Measurements from ENCODE around the gene VPS52. TPM values are rescaled to one million over a fixed set of nuclear protein-coding genes. Genes with fewer than 3 reads are reported as not detected.

VPS52 gene
- total RNA-seq, 1 donor from 2014 or later, result 30.6 TPM

- peak; percentile 20 for DNase-seq (ENCODE audit: low read depth)
- FAIRE-seq, result no peak
- no peak overlapping the region for H3K27ac Mint-ChIP-seq (ENCODE audit: unreplicated experiment)
Measured at GRCh38 chr6:33251395-33252012, 20.2 kb downstream of the VPS52 start.

GRCh38 chr6:33250731-33251130, 20.9 kb downstream of the VPS52 start:
- Histone ChIP-seq H3K4me2 (ENCODE audit: low read length) (peak overlapping the region; percentile 99), H3K4me3 (ENCODE audit: insufficient read depth, low read depth, low read length) (no peak overlapping the region), H3K27me3 (ENCODE audit: insufficient read depth, low read length) (no peaks in the 10 kb centered on the region), H4K20me1 (ENCODE audit: insufficient read depth, low read length) (peaks cover 3% of the 10 kb centered on the region), H3K27ac (ENCODE audit: low read depth, low read length) (peak overlapping the region; percentile 59), H3K36me3 (ENCODE audit: insufficient read depth, low read length) (peaks cover 6% of the 10 kb centered on the region), H3K9me3 (ENCODE audit: insufficient read depth, low read depth, low read length) (no peaks in the 10 kb centered on the region), H3K9ac (ENCODE audit: low read length) (peak overlapping the region; percentile 36), H3K79me2 (ENCODE audit: insufficient read depth, low read length) (no peaks in the 10 kb centered on the region), H3K4me1 (ENCODE audit: insufficient read depth, low read length) (peaks cover 31% of the 10 kb centered on the region), H2AFZ (ENCODE audit: low read depth, low read length) (no peak overlapping the region)
- H3K4me1 Mint-ChIP-seq (ENCODE audit: low read depth, unreplicated experiment), result peaks cover 26% of the 10 kb centered on the region
- peaks cover 4% of the 10 kb centered on the region for H3K9me3 Mint-ChIP-seq (ENCODE audit: unreplicated experiment)
- H3K36me3 Mint-ChIP-seq (ENCODE audit: low read depth, unreplicated experiment), result peaks cover 8% of the 10 kb centered on the region
- H3K27me3 Mint-ChIP-seq (ENCODE audit: low read depth, unreplicated experiment), result peaks cover 3% of the 10 kb centered on the region
- H3K27ac Mint-ChIP-seq (ENCODE audit: unreplicated experiment), result peak overlapping the region; percentile 89
- peak overlapping the region; percentile 84 for H3K4me3 Mint-ChIP-seq (ENCODE audit: unreplicated experiment)
- no peak for DNase-seq (ENCODE audit: low read depth)
- no peak for FAIRE-seq
- TF ChIP-seq CTCF (IDR thresholded peaks at IDR 0.05; ENCODE audit: insufficient read depth, low read depth, low read length), result no peak
- TF ChIP-seq EZH2 (IDR thresholded peaks at IDR 0.05; ENCODE audit: insufficient read depth, low read length), result no peak

More at GRCh38 chr6:33251395-33252012, 20.2 kb downstream of the VPS52 start:
- Histone ChIP-seq H3K27me3 (ENCODE audit: insufficient read depth, low read length) (no peaks in the 10 kb centered on the region), H3K9ac (ENCODE audit: low read length) (no peak overlapping the region), H3K9me3 (ENCODE audit: insufficient read depth, low read depth, low read length) (no peaks in the 10 kb centered on the region), H3K4me1 (ENCODE audit: insufficient read depth, low read length) (peaks cover 31% of the 10 kb centered on the region), H2AFZ (ENCODE audit: low read depth, low read length) (no peak overlapping the region), H3K4me3 (ENCODE audit: insufficient read depth, low read depth, low read length) (no peak overlapping the region), H4K20me1 (ENCODE audit: insufficient read depth, low read length) (peaks cover 3% of the 10 kb centered on the region), H3K4me2 (ENCODE audit: low read length) (peak overlapping the region; percentile 34), H3K27ac (ENCODE audit: low read depth, low read length) (no peak overlapping the region), H3K79me2 (ENCODE audit: insufficient read depth, low read length) (no peaks in the 10 kb centered on the region), H3K36me3 (ENCODE audit: insufficient read depth, low read length) (peaks cover 6% of the 10 kb centered on the region)
- peaks cover 2% of the 10 kb centered on the region for H3K27me3 Mint-ChIP-seq (ENCODE audit: low read depth, unreplicated experiment)
- peaks cover 26% of the 10 kb centered on the region for H3K4me1 Mint-ChIP-seq (ENCODE audit: low read depth, unreplicated experiment)
- peaks cover 4% of the 10 kb centered on the region for H3K9me3 Mint-ChIP-seq (ENCODE audit: unreplicated experiment)
- peak overlapping the region; percentile 30 for H3K4me3 Mint-ChIP-seq (ENCODE audit: unreplicated experiment)
- H3K36me3 Mint-ChIP-seq (ENCODE audit: low read depth, unreplicated experiment), result peaks cover 8% of the 10 kb centered on the region
- TF ChIP-seq EZH2 (IDR thresholded peaks at IDR 0.05; ENCODE audit: insufficient read depth, low read length) (no peak), CTCF (IDR thresholded peaks at IDR 0.05; ENCODE audit: insufficient read depth, low read depth, low read length) (no peak)

All from astrocyte (in vitro differentiated cells and primary cell).